Karpas-422 (cell line): ENCODE results near the gene DIP2C. TPM values are rescaled to one million over a fixed set of nuclear protein-coding genes. Genes with fewer than 3 reads are reported as not detected.
"Not testable (repeated sequence)": the region's sequence is repeated elsewhere in the genome, so short reads cannot be mapped to it uniquely, and the experiment has no call there.

ENCODE experiments used
- DNase-seq: peaks from one replicate; pipeline ENCODE4 v3.0.0-alpha.2; 2015
- H2AFZ ChIP-seq: fragments of 200-600 bp; sonication (generic); 2 replicates; pipeline ENCODE4 v1.6.1; 2014; ENCODE audit warnings: antibody characterized with exemption, low read length, mixed read lengths
- H3K27ac ChIP-seq: fragments of 200-600 bp; sonication (generic); 2 replicates; pipeline ENCODE4 v1.5.1; 2014; ENCODE audit warnings: mild to moderate bottlenecking, low read length, moderate library complexity
- H3K27me3 ChIP-seq: fragments of 200-600 bp; sonication (generic); 2 replicates; pipeline ENCODE4 v1.6.1; 2014; ENCODE audit warnings: low read length, mixed read lengths
- H3K36me3 ChIP-seq: fragments of 200-600 bp; sonication (generic); 2 replicates; pipeline ENCODE4 v1.6.1; 2014; ENCODE audit warnings: low read length, mixed read lengths; ENCODE audit not compliant: insufficient read depth
- H3K4me1 ChIP-seq: fragments of 200-600 bp; sonication (generic); 2 replicates; pipeline ENCODE4 v1.6.1; 2014; ENCODE audit warnings: mild to moderate bottlenecking, low read length, mixed read lengths
- H3K4me2 ChIP-seq: fragments of 200-600 bp; sonication (generic); 2 replicates; pipeline ENCODE4 v1.6.1; 2014; ENCODE audit warnings: low read length, low read depth, mild to moderate bottlenecking; ENCODE audit not compliant: poor library complexity, severe bottlenecking
- H3K4me3 ChIP-seq: fragments of 200-600 bp; sonication (generic); 2 replicates; pipeline ENCODE4 v1.5.1; 2014; ENCODE audit warnings: mild to moderate bottlenecking, antibody characterized with exemption, low read length, mixed read lengths
- H3K79me2 ChIP-seq: fragments of 200-600 bp; sonication (generic); 2 replicates; pipeline ENCODE4 v1.6.1; 2014; ENCODE audit warnings: mild to moderate bottlenecking, low read length, mixed read lengths
- H3K9ac ChIP-seq: fragments of 200-600 bp; sonication (generic); 2 replicates; pipeline ENCODE4 v1.6.0; 2014; ENCODE audit warnings: low read length
- H3K9me2 ChIP-seq: fragments of 200-600 bp; sonication (generic), shearing (Covaris generic); replicated peaks from 2 replicates; pipeline ENCODE4 v1.6.0; 2014; ENCODE audit warnings: mild to moderate bottlenecking, low read length, moderate library complexity; ENCODE audit not compliant: insufficient read depth
- H3K9me3 ChIP-seq: fragments of 300-700, 200-600 bp; sonication (generic); 2 replicates; pipeline ENCODE4 v1.6.1; 2014; ENCODE audit warnings: low read length, mixed read lengths
- H4K20me1 ChIP-seq: fragments of 200-600 bp; sonication (generic); 2 replicates; pipeline ENCODE4 v1.6.1; 2014; ENCODE audit warnings: mild to moderate bottlenecking, antibody characterized with exemption, low read length, low read depth; ENCODE audit not compliant: insufficient read depth
- total RNA-seq: library from RNA; depleted of rRNA; stranded (reverse); fragments of >200 nt; shearing (Covaris generic); gene quantifications from 2 replicates; pipeline ENCODE4 v1.2.3, GENCODE V29; 2014; ENCODE audit warnings: low replicate concordance

Gene DIP2C
- total RNA-seq, 1 experiment from 2014 or later = 0.11 TPM

DNA sequence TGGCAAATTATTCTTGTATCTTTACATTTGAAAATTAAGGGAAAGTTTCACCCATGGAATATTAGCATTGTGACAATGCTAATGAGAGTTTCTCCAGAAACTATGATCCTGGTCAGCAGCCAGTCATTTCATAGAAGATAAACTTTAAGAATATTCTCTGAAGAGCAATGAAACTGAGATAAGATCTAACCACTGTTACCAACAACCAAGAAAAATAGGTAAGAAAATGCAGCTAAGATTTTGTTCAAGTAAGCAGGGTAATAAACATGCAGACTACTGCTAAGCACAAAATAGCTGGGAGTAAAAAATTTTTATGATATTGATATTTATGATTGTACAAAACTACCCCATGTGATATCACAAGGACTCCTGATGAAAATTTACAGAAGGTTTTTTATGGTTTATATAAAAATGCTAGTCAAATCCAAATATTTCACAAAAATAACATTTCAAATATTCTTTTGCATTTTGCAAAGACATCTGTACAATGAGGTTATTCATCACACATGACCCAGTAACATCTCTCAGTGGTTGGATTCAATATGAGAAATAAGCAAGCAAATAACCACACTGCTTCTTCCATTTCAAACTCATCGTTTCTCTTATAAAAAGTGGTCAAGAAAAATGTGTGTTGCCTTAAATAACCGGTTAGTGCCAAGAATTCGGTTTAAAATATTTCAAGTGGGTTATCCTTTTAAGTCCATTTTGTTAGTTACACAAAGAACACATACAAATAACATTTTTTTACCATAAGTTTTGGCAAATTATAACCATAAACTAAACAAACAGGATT is 251.6 kb downstream of the DIP2C start:
- no peak overlapping the region for H3K4me3 ChIP-seq
- no peak for DNase-seq
- H3K9me2 ChIP-seq = no peaks in the 10 kb centered on the region
- no peaks in the 10 kb centered on the region for H3K79me2 ChIP-seq
- no peaks in the 10 kb centered on the region for H3K36me3 ChIP-seq
- H3K9me3 ChIP-seq = no peaks in the 10 kb centered on the region
- H3K27me3 ChIP-seq = no peaks in the 10 kb centered on the region; the same call in 1 of the 2 replicates
- H3K27ac ChIP-seq = no peak overlapping the region
- H3K9ac ChIP-seq = no peak overlapping the region
- no peak overlapping the region for H3K4me2 ChIP-seq
- no peak overlapping the region for H2AFZ ChIP-seq
- H3K4me1 ChIP-seq = no peaks in the 10 kb centered on the region
- H4K20me1 ChIP-seq = no peaks in the 10 kb centered on the region

- no peak overlapping the region for H3K4me3 ChIP-seq
- H4K20me1 ChIP-seq = no peaks in the 10 kb centered on the region
- H3K27ac ChIP-seq = no peak overlapping the region
- H2AFZ ChIP-seq = no peak overlapping the region
- H3K79me2 ChIP-seq = no peaks in the 10 kb centered on the region
- H3K36me3 ChIP-seq = no peaks in the 10 kb centered on the region
- no peaks in the 10 kb centered on the region for H3K9me2 ChIP-seq
- no peaks in the 10 kb centered on the region; the same call in 1 of the 2 replicates for H3K27me3 ChIP-seq
- no peaks in the 10 kb centered on the region for H3K9me3 ChIP-seq
- H3K9ac ChIP-seq = no peak overlapping the region
- DNase-seq = no peak
- no peaks in the 10 kb centered on the region for H3K4me1 ChIP-seq
- H3K4me2 ChIP-seq = no peak overlapping the region
Observed at GRCh38 chr10:436911-437665, 252.4 kb downstream of the DIP2C start.

DNA sequence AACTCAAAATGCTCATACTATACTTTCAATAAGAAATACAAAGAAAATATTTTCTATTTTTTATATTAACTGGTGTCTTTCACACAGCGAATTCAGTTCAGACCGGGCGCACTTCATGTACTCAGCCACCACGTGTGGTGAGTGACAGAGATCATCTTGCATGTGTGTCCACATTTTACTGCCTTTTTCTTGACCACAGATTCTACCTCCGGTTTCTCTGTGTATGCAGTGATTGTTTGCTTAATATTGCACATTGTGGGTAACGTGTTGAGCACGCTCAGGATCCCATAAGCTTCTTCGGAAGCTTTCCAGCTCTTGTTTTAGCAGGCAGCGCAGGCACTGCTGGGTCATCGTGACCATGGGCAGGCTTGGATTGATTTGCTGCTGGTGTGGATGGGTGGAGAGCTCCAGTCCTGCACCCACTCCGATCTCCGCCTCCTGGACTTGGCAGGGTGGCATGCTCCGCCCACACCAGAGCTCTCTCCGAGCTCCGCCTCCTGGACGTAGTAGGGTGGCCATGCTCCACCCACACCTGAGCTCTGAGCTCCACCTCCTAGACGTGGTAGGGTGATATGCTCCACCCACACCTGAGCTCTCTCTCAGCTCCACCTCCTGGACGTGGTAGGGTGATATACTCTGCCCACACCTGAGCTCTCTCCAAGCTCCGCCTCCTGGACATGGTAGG is 253.3 kb downstream of the DIP2C start:
- no peaks in the 10 kb centered on the region for H3K79me2 ChIP-seq
- H3K27me3 ChIP-seq = no peaks in the 10 kb centered on the region; the same call in 1 of the 2 replicates
- H3K4me1 ChIP-seq = no peaks in the 10 kb centered on the region
- DNase-seq = no peak
- no peak overlapping the region for H2AFZ ChIP-seq
- H4K20me1 ChIP-seq = no peaks in the 10 kb centered on the region
- no peaks in the 10 kb centered on the region for H3K9me2 ChIP-seq
- no peak overlapping the region for H3K9ac ChIP-seq
- H3K27ac ChIP-seq = no peak overlapping the region
- no peak overlapping the region for H3K4me2 ChIP-seq
- no peaks in the 10 kb centered on the region for H3K9me3 ChIP-seq
- H3K36me3 ChIP-seq = no peaks in the 10 kb centered on the region
- H3K4me3 ChIP-seq = no peak overlapping the region

- H3K9me3 ChIP-seq = no peaks in the 10 kb centered on the region
- no peaks in the 10 kb centered on the region for H3K79me2 ChIP-seq
- H3K9ac ChIP-seq = no peak overlapping the region
- no peak for DNase-seq
- H2AFZ ChIP-seq = no peak overlapping the region
- H3K27me3 ChIP-seq = no peaks in the 10 kb centered on the region; the same call in 1 of the 2 replicates
- no peaks in the 10 kb centered on the region for H4K20me1 ChIP-seq
- H3K4me3 ChIP-seq = no peak overlapping the region
- no peak overlapping the region for H3K27ac ChIP-seq
- H3K4me1 ChIP-seq = no peaks in the 10 kb centered on the region
- H3K36me3 ChIP-seq = no peaks in the 10 kb centered on the region
- no peak overlapping the region for H3K4me2 ChIP-seq
- no peaks in the 10 kb centered on the region for H3K9me2 ChIP-seq
Observed at GRCh38 chr10:435397-435796, 254.1 kb downstream of the DIP2C start.

- H4K20me1 ChIP-seq = no peaks in the 10 kb centered on the region
- H3K27ac ChIP-seq = no peak overlapping the region
- no peak overlapping the region for H3K4me3 ChIP-seq
- H3K79me2 ChIP-seq = no peaks in the 10 kb centered on the region
- DNase-seq = no peak
- no peak overlapping the region for H2AFZ ChIP-seq
- no peaks in the 10 kb centered on the region for H3K9me3 ChIP-seq
- no peak overlapping the region for H3K4me2 ChIP-seq
- H3K4me1 ChIP-seq = no peaks in the 10 kb centered on the region
- no peaks in the 10 kb centered on the region for H3K36me3 ChIP-seq
- H3K9me2 ChIP-seq = no peaks in the 10 kb centered on the region
- no peak overlapping the region for H3K9ac ChIP-seq
- no peaks in the 10 kb centered on the region; the same call in 1 of the 2 replicates for H3K27me3 ChIP-seq
Observed at GRCh38 chr10:429696-430095, 259.8 kb downstream of the DIP2C start.

DNA sequence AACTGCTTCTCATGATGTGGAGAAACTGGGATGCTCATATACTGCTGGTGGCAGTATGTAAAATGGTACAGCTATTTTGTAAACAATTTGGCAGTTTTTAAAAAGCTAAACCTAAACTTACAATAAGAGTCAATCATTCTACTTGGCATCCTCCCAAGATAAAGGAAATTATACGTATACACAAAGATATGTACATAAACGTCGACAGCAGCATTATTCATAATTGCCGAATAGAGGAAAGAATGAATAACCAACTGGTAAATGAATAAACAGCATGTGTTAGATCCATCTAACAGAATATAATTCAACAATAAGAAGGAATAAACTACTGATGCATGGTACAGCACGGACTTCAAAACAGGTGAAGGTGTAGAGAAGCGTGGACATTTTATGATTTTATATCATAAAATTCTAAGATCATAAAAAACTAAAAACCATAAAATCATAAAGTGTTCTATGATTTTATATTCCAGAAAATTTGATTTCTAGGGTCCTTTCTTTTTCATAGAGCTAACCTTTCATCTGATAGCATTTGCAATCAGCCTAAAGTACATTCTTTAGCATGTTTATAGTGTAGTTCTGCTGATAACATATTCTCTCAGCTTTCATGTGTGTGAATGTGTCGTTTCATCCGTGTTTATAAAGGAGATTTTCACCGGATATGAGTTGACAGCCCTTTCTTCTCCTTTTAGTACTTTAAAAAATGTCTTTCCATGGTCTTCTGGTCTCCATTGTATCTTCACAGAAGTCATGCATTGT is 261.5 kb downstream of the DIP2C start:
- Histone ChIP-seq H3K9me3 (no peaks in the 10 kb centered on the region), H3K4me1 (no peaks in the 10 kb centered on the region), H2AFZ (no peak overlapping the region), H3K9ac (no peak overlapping the region), H3K27ac (no peak overlapping the region), H4K20me1 (no peaks in the 10 kb centered on the region), H3K36me3 (no peaks in the 10 kb centered on the region), H3K4me2 (no peak overlapping the region), H3K9me2 (no peaks in the 10 kb centered on the region), H3K4me3 (no peak overlapping the region), H3K27me3 (no peaks in the 10 kb centered on the region; the same call in 1 of the 2 replicates), H3K79me2 (no peaks in the 10 kb centered on the region)
- DNase-seq = no peak

DNA sequence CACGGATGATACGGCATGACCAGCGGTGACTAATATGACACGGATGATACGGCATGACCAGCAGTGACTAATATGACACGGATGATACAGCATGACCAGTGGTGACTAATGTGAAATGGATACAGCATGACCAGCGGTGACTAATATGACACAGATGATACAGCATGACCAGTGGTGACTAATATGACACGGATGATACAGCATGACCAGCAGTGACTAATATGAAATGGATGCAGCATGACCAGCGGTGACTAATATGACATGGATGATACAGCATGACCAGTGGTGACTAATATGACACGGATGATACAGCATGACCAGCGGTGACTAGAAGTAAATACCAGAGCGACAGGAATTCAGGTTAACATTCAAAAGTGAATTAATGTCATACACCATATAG is 264.1 kb downstream of the DIP2C start:
- H3K36me3 ChIP-seq, H3K79me2 ChIP-seq, H3K4me3 ChIP-seq, H4K20me1 ChIP-seq, H3K27me3 ChIP-seq, H3K4me2 ChIP-seq, H3K4me1 ChIP-seq, H3K9me3 ChIP-seq, H3K9ac ChIP-seq, H3K27ac ChIP-seq, DNase-seq, H2AFZ ChIP-seq, H3K9me2 ChIP-seq: not testable (repeated sequence)
